ENCODE measurements around the gene DUSP18.
A peak's percentile ranks its signal among the peaks of the same experiment; 100 is the strongest.
"Not testable (repeated sequence)": the region's sequence is repeated elsewhere in the genome, so short reads cannot be mapped to it uniquely, and the experiment has no call there.

DUSP18 gene

GRCh38 chr22:30679895-30680690, 12.4 kb upstream of the DUSP18 start:
- DNase-seq (ENCODE audit: low spot score) = not testable (repeated sequence)

GRCh38 chr22:30676565-30676964, 8.9 kb upstream of the DUSP18 start:
- DNase-seq (ENCODE audit: low spot score) = not testable (repeated sequence)

- no peak for DNase-seq (ENCODE audit: low spot score)
Observed at GRCh38 chr22:30675436-30675835, 7.8 kb upstream of the DUSP18 start.

- no peak for DNase-seq (ENCODE audit: low spot score)
Observed at GRCh38 chr22:30674482-30674881, 6.8 kb upstream of the DUSP18 start.

GRCh38 chr22:30673136-30673535, 5.5 kb upstream of the DUSP18 start:
- DNase-seq (ENCODE audit: low spot score) = no peak

GRCh38 chr22:30671071-30671470, 3.4 kb upstream of the DUSP18 start:
- no peak for DNase-seq (ENCODE audit: low spot score)

- DNase-seq (ENCODE audit: low spot score) = peak; percentile 9
Observed at GRCh38 chr22:30668386-30668710, 673 bp upstream of the DUSP18 start.

- no peak for DNase-seq (ENCODE audit: low spot score)
Observed at GRCh38 chr22:30667107-30667493, 575 bp downstream of the DUSP18 start.

- DNase-seq (ENCODE audit: low spot score) = no peak
Observed at GRCh38 chr22:30665786-30666185, 1.9 kb downstream of the DUSP18 start.

- DNase-seq (ENCODE audit: low spot score) = no peak
Observed at GRCh38 chr22:30665266-30665665, 2.4 kb downstream of the DUSP18 start.

- DNase-seq (ENCODE audit: low spot score) = no peak
Observed at GRCh38 chr22:30664798-30665197, 2.9 kb downstream of the DUSP18 start.

- DNase-seq (ENCODE audit: low spot score) = no peak
Observed at GRCh38 chr22:30662040-30662439, 5.6 kb downstream of the DUSP18 start.

GRCh38 chr22:30655532-30655931, 12.1 kb downstream of the DUSP18 start:
- no peak for DNase-seq (ENCODE audit: low spot score)

- no peak for DNase-seq (ENCODE audit: low spot score)
Observed at GRCh38 chr22:30654361-30654760, 13.3 kb downstream of the DUSP18 start.

- DNase-seq (ENCODE audit: low spot score) = no peak
Observed at GRCh38 chr22:30652852-30653251, 14.8 kb downstream of the DUSP18 start.

- DNase-seq (ENCODE audit: low spot score) = no peak
Observed at GRCh38 chr22:30650508-30651116, 17.1 kb downstream of the DUSP18 start.

- peak; percentile 93 for DNase-seq (ENCODE audit: low spot score)
Observed at GRCh38 chr22:30649430-30650007, 18.2 kb downstream of the DUSP18 start.

- no peak for DNase-seq (ENCODE audit: low spot score)
Observed at GRCh38 chr22:30648825-30649224, 18.9 kb downstream of the DUSP18 start.

- DNase-seq (ENCODE audit: low spot score) = no peak
Observed at GRCh38 chr22:30647536-30647935, 20.1 kb downstream of the DUSP18 start.

- DNase-seq (ENCODE audit: low spot score) = no peak
Observed at GRCh38 chr22:30646518-30647160, 21.0 kb downstream of the DUSP18 start.

GRCh38 chr22:30643055-30643875, 24.4 kb downstream of the DUSP18 start:
- no peak for DNase-seq (ENCODE audit: low spot score)

- no peak for DNase-seq (ENCODE audit: low spot score)
Observed at GRCh38 chr22:30640839-30641430, 26.7 kb downstream of the DUSP18 start.

Measured in AG08395 (cell line).